Measurements from ENCODE around the gene TOX2.

TOX2 gene

GRCh38 chr20:43959079-43959919 is 44.6 kb downstream of the TOX2 start:
- no peak for DNase-seq (ENCODE audit: low spot score)

- DNase-seq (ENCODE audit: low spot score): no peak
These were observed 45.2 kb downstream of the TOX2 start for GRCh38 chr20:43959920-43960227.

- no peak for DNase-seq (ENCODE audit: low spot score)
These were observed 45.6 kb downstream of the TOX2 start for GRCh38 chr20:43960231-43960630.

- no peak for DNase-seq (ENCODE audit: low spot score)
These were observed 46.5 kb downstream of the TOX2 start for GRCh38 chr20:43961116-43961515.

- DNase-seq (ENCODE audit: low spot score): no peak
These were observed 47.2 kb downstream of the TOX2 start for GRCh38 chr20:43961541-43962471.

- DNase-seq (ENCODE audit: low spot score): no peak
These were observed 47.9 kb downstream of the TOX2 start for GRCh38 chr20:43962530-43962929.

GRCh38 chr20:43963233-43963632 is 48.6 kb downstream of the TOX2 start:
- no peak for DNase-seq (ENCODE audit: low spot score)

GRCh38 chr20:43963872-43964791 is 49.5 kb downstream of the TOX2 start:
- no peak for DNase-seq (ENCODE audit: low spot score)

GRCh38 chr20:43968341-43969000 is 53.8 kb downstream of the TOX2 start:
- DNase-seq (ENCODE audit: low spot score): no peak

- no peak for DNase-seq (ENCODE audit: low spot score)
These were observed 54.4 kb downstream of the TOX2 start for GRCh38 chr20:43969028-43969447.

- DNase-seq (ENCODE audit: low spot score): no peak
These were observed 55.0 kb downstream of the TOX2 start for GRCh38 chr20:43969501-43970182.

GRCh38 chr20:43971267-43971666 is 56.6 kb downstream of the TOX2 start:
- no peak for DNase-seq (ENCODE audit: low spot score)

GRCh38 chr20:43972051-43972450 is 57.4 kb downstream of the TOX2 start:
- DNase-seq (ENCODE audit: low spot score): no peak

- no peak for DNase-seq (ENCODE audit: low spot score)
These were observed 58.0 kb downstream of the TOX2 start for GRCh38 chr20:43972692-43973091.

- DNase-seq (ENCODE audit: low spot score): no peak
These were observed 58.6 kb downstream of the TOX2 start for GRCh38 chr20:43973231-43973630.

- DNase-seq (ENCODE audit: low spot score): no peak
These were observed 59.2 kb downstream of the TOX2 start for GRCh38 chr20:43973671-43974450.

GRCh38 chr20:43974695-43975094 is 60.0 kb downstream of the TOX2 start:
- no peak for DNase-seq (ENCODE audit: low spot score)

- DNase-seq (ENCODE audit: low spot score): no peak
These were observed 60.6 kb downstream of the TOX2 start for GRCh38 chr20:43975096-43975768.

- no peak for DNase-seq (ENCODE audit: low spot score)
These were observed 61.9 kb downstream of the TOX2 start for GRCh38 chr20:43976547-43976946.

- DNase-seq (ENCODE audit: low spot score): no peak
These were observed 62.6 kb downstream of the TOX2 start for GRCh38 chr20:43977252-43977651.

Measured in HuH-7.5 (cell line).